Hepatocyte (in vitro differentiated cells): ENCODE measurements around the gene DLEC1. TPM values are rescaled to one million over a fixed set of nuclear protein-coding genes. Genes with fewer than 3 reads are reported as not detected.
A peak's percentile ranks its signal among the peaks of the same experiment; 100 is the strongest.

Source experiments
- DNase-seq: peaks from one replicate; pipeline ENCODE4 v3.0.0-alpha.2; 2016; ENCODE audit warnings: low spot score
- H2AFZ ChIP-seq: fragments of 200-600 bp; sonication (generic); 2 replicates; pipeline ENCODE4 v1.6.0; 2016; ENCODE audit warnings: antibody characterized with exemption, mild to moderate bottlenecking
- H3K27ac ChIP-seq: fragments of 200-600 bp; sonication (generic); 2 replicates; pipeline ENCODE4 v1.5.1; 2016; ENCODE audit warnings: mild to moderate bottlenecking
- H3K27me3 ChIP-seq: fragments of 200-600 bp; sonication (generic); 2 replicates; pipeline ENCODE4 v1.6.1; 2016
- H3K36me3 ChIP-seq: fragments of 200-600 bp; sonication (generic); replicated peaks from 2 replicates; pipeline ENCODE4 v1.5.1; 2016; ENCODE audit warnings: low read depth; ENCODE audit not compliant: insufficient read depth
- H3K4me1 ChIP-seq: fragments of 200-600 bp; sonication (generic); 2 replicates; pipeline ENCODE4 v1.5.1; 2016; ENCODE audit warnings: mild to moderate bottlenecking, moderate library complexity; ENCODE audit not compliant: insufficient read depth
- H3K4me2 ChIP-seq: fragments of 200-600 bp; sonication (generic); 2 replicates; pipeline ENCODE4 v1.6.0; 2016
- H3K4me3 ChIP-seq: fragments of 200-600 bp; sonication (generic); 2 replicates; pipeline ENCODE4 v1.5.1; 2016; ENCODE audit warnings: mild to moderate bottlenecking
- H3K79me2 ChIP-seq: fragments of 200-600 bp; sonication (generic); 2 replicates; pipeline ENCODE4 v1.6.0; 2017; ENCODE audit warnings: mild to moderate bottlenecking
- H3K9me2 ChIP-seq: fragments of 200-600 bp; sonication (generic); replicated peaks from 2 replicates; pipeline ENCODE4 v1.6.0; 2017; ENCODE audit warnings: mild to moderate bottlenecking; ENCODE audit not compliant: insufficient read depth
- H3K9me3 ChIP-seq: fragments of 200-600 bp; sonication (generic); 2 replicates; pipeline ENCODE4 v1.5.1; 2016; ENCODE audit warnings: low read depth, mild to moderate bottlenecking
- H4K20me1 ChIP-seq: fragments of 200-600 bp; sonication (generic); 2 replicates; pipeline ENCODE4 v1.6.0; 2016; ENCODE audit warnings: mild to moderate bottlenecking; ENCODE audit not compliant: insufficient read depth, poor library complexity, severe bottlenecking
- CTCF ChIP-seq: fragments of 200-600 bp; sonication (generic); IDR thresholded peaks from 2 replicates; pipeline ENCODE4 v1.5.1; 2016; ENCODE audit warnings: antibody characterized with exemption, mild to moderate bottlenecking; ENCODE audit not compliant: poor library complexity
- EZH2 ChIP-seq: fragments of 200-600 bp; sonication (generic); IDR thresholded peaks from 2 replicates; pipeline ENCODE4 v1.6.1; 2016; ENCODE audit warnings: antibody characterized with exemption, mild to moderate bottlenecking, borderline replicate concordance
- EZH2phosphoT487 ChIP-seq: fragments of 200-600 bp; sonication (generic); IDR thresholded peaks from one replicate; pipeline ENCODE4 v1.6.1; 2018; ENCODE audit warnings: antibody characterized with exemption, mild to moderate bottlenecking, low read depth, moderate library complexity; ENCODE audit not compliant: unreplicated experiment, severe bottlenecking
- WGBS: methylation state at CpG from one replicate; pipeline ENCODE4 v1.1.6; 2016; ENCODE audit warnings: low lambda C conversion rate; ENCODE audit errors: missing lambda C conversion rate; 5-methylcytosine and 5-hydroxymethylcytosine counted together
- polyA plus RNA-seq: library from polyadenylated mRNA; unstranded; fragments of >200 nt; fragmentation: Nextera tagmentation; extraction: Ambion mirVana; gene quantifications from 2 replicates; pipeline ENCODE4 v1.2.1, GENCODE V29; 2016
- total RNA-seq: library from RNA; depleted of rRNA; stranded (reverse); fragments of >200 nt; gene quantifications from 2 replicates; pipeline ENCODE4 v1.2.3, GENCODE V29; 2014

DLEC1 gene
- total and polyA plus RNA-seq, 2 experiments from 2014 or later, result 0.23 to 1.5 TPM

GRCh38 chr3:38027466-38028465, 11.2 kb upstream of the DLEC1 start:
- H3K79me2 ChIP-seq, result peaks cover 7% of the 10 kb centered on the region
- 94% methylated on average over 6 of the region's 6 CpGs for WGBS
- peak overlapping the region; percentile 89 for H3K4me2 ChIP-seq

GRCh38 chr3:38028621-38029361, 10.2 kb upstream of the DLEC1 start:
- no peaks in the 10 kb centered on the region for H3K79me2 ChIP-seq
- peak overlapping the region; percentile 17 for H3K4me3 ChIP-seq
- no peaks in the 10 kb centered on the region for H3K9me3 ChIP-seq
- H3K27ac ChIP-seq, result peak overlapping the region; percentile 17
- peaks cover 9% of the 10 kb centered on the region for H3K4me1 ChIP-seq
- no peaks in the 10 kb centered on the region for H3K9me2 ChIP-seq
- 12% methylated on average over 33 of the region's 45 CpGs for WGBS
- no peaks in the 10 kb centered on the region for H3K27me3 ChIP-seq
- no peaks in the 10 kb centered on the region for H4K20me1 ChIP-seq
- H2AFZ ChIP-seq, result peak overlapping the region; percentile 24
- peak; percentile 42 for DNase-seq
- H3K4me2 ChIP-seq, result peak overlapping the region; percentile 89
- no peak for TF ChIP-seq CTCF
- TF ChIP-seq EZH2, result no peak
- TF ChIP-seq EZH2phosphoT487, result no peak
- H3K36me3 ChIP-seq, result no peaks in the 10 kb centered on the region

More at GRCh38 chr3:38027466-38028465, 11.2 kb upstream of the DLEC1 start:
- H2AFZ ChIP-seq, result no peak overlapping the region
- H3K27me3 ChIP-seq, result no peaks in the 10 kb centered on the region
- H3K9me2 ChIP-seq, result no peaks in the 10 kb centered on the region
- H4K20me1 ChIP-seq, result no peaks in the 10 kb centered on the region
- no peaks in the 10 kb centered on the region for H3K36me3 ChIP-seq
- H3K4me1 ChIP-seq, result peaks cover 9% of the 10 kb centered on the region
- no peak overlapping the region for H3K27ac ChIP-seq
- H3K9me3 ChIP-seq, result no peaks in the 10 kb centered on the region
- no peak overlapping the region for H3K4me3 ChIP-seq
- peak; percentile 11 for DNase-seq
- TF ChIP-seq CTCF, result no peak
- TF ChIP-seq EZH2, result no peak
- TF ChIP-seq EZH2phosphoT487, result no peak

- peak within 1 kb of the TSS; percentile 24 for H2AFZ ChIP-seq
- H3K27ac ChIP-seq, result peak within 1 kb of the TSS; percentile 83
- TF ChIP-seq EZH2 (no peak), CTCF (no peak), EZH2phosphoT487 (no peak)
- H3K9me2 ChIP-seq, result no peaks in the 10 kb centered on the region
- H3K9me3 ChIP-seq, result no peaks in the 10 kb centered on the region
- H4K20me1 ChIP-seq, result no peaks in the 10 kb centered on the region
- peak within 1 kb of the TSS; percentile 89 for H3K4me2 ChIP-seq
- no peaks in the 10 kb centered on the region for H3K27me3 ChIP-seq
- peak; percentile 89 for DNase-seq
- H3K4me3 ChIP-seq, result peak within 1 kb of the TSS; percentile 17
- H3K36me3 ChIP-seq, result no peaks in the 10 kb centered on the region
- H3K79me2 ChIP-seq, result no peaks in the 10 kb centered on the region
- peaks cover 9% of the 10 kb centered on the region for H3K4me1 ChIP-seq
- 2% methylated on average over 33 of the region's 75 CpGs for WGBS
Measured at GRCh38 chr3:38029400-38030125, 9.4 kb upstream of the DLEC1 start, which contains the start of gene PLCD1. Gene PLCD1, minus strand, starts transcription at chr3:38029642. Its CDS starts 103 bp downstream, at chr3:38029539.
